ENCODE results near the gene BAHD1.

Gene BAHD1

GRCh38 chr15:40425681-40426080 is 15.1 kb upstream of the BAHD1 start:
- DNase-seq = no peak

GRCh38 chr15:40427188-40427587 is 13.6 kb upstream of the BAHD1 start:
- no peak for DNase-seq

- no peak for DNase-seq
These were observed 12.6 kb upstream of the BAHD1 start for GRCh38 chr15:40428185-40428584.

- DNase-seq = no peak
These were observed 11.6 kb upstream of the BAHD1 start for GRCh38 chr15:40429068-40429710.

GRCh38 chr15:40430271-40430805 is 10.4 kb upstream of the BAHD1 start:
- no peak for DNase-seq

GRCh38 chr15:40435023-40435709 is 5.6 kb upstream of the BAHD1 start:
- DNase-seq = no peak

- no peak for DNase-seq
These were observed 5.1 kb upstream of the BAHD1 start for GRCh38 chr15:40435710-40436089.

GRCh38 chr15:40436116-40436891 is 4.4 kb upstream of the BAHD1 start:
- DNase-seq = peak; percentile 25

GRCh38 chr15:40436892-40437751 is 3.6 kb upstream of the BAHD1 start:
- DNase-seq = no peak

GRCh38 chr15:40437752-40438687 is 2.7 kb upstream of the BAHD1 start:
- DNase-seq = no peak

GRCh38 chr15:40438712-40439111 is 2.0 kb upstream of the BAHD1 start:
- no peak for DNase-seq

- no peak for DNase-seq
These were observed 1.2 kb upstream of the BAHD1 start for GRCh38 chr15:40439461-40439959.

GRCh38 chr15:40439960-40440742 is 602 bp upstream of the BAHD1 start:
- DNase-seq = peak; percentile 56

GRCh38 chr15:40441565-40442531 is 1.1 kb downstream of the BAHD1 start:
- DNase-seq = no peak

- DNase-seq = no peak
These were observed 2.5 kb downstream of the BAHD1 start for GRCh38 chr15:40443255-40443654.

GRCh38 chr15:40443846-40444245 is 3.1 kb downstream of the BAHD1 start:
- no peak for DNase-seq

GRCh38 chr15:40444736-40445135 is 4.0 kb downstream of the BAHD1 start:
- no peak for DNase-seq

- no peak for DNase-seq
These were observed 4.7 kb downstream of the BAHD1 start for GRCh38 chr15:40445421-40445922.

GRCh38 chr15:40446144-40446543 is 5.4 kb downstream of the BAHD1 start:
- DNase-seq = no peak
